H1 (cell line): ENCODE results near the gene NHS. TPM values are rescaled to one million over a fixed set of nuclear protein-coding genes. Genes with fewer than 3 reads are reported as not detected.

ENCODE experiments used
- CTCF ChIA-PET: fragments of 300-600 bp; sonication (Branson Sonifier 250); formaldehyde crosslinking; loops from one replicate; lab custom pipeline; 2021; ENCODE audit not compliant: partially characterized antibody; lab: Charles Lee
- POLR2A ChIA-PET: fragments of 300-600 bp; sonication (Branson Sonifier 250); formaldehyde crosslinking; loops from one replicate; lab custom pipeline; 2021; ENCODE audit warnings: inconsistent platforms; ENCODE audit not compliant: partially characterized antibody; lab: Charles Lee
- DNase-seq, 2 experiments: peaks; one replicate each; pipeline versions ENCODE4 v3.0.0 to v3.0.0-alpha.2; 2010 to 2022; ENCODE audit warnings: low spot score in 2 of 2, low read depth in 1 of 2, mixed read lengths in 1 of 2
- FAIRE-seq: peaks from 2 replicates; lab custom pipeline; 2011; peaks lifted over from hg19 to GRCh38; lab: Jason Lieb, UNC
- H2AFZ ChIP-seq: 2 replicates; pipeline ENCODE4 v1.8.1; 2012; ENCODE audit warnings: low read length, inconsistent platforms
- H2AK5ac ChIP-seq: 2 replicates; pipeline ENCODE4 v1.6.1; 2013; ENCODE audit warnings: low read depth, low read length
- H2BK120ac ChIP-seq: replicated peaks from 2 replicates; pipeline ENCODE3; 2013; ENCODE audit warnings: low read depth, low read length, inconsistent platforms
- H2BK12ac ChIP-seq: 2 replicates; pipeline ENCODE4 v1.6.1; 2013; ENCODE audit warnings: low read depth, low read length
- H2BK15ac ChIP-seq: 2 replicates; pipeline ENCODE4 v1.6.1; 2013; ENCODE audit warnings: low read length
- H2BK20ac ChIP-seq: 2 replicates; pipeline ENCODE4 v1.6.1; 2013; ENCODE audit warnings: low read length
- H2BK5ac ChIP-seq: 2 replicates; pipeline ENCODE4 v1.6.1; 2013; ENCODE audit warnings: low read depth, low read length
- H3K14ac ChIP-seq: 2 replicates; pipeline ENCODE4 v1.6.1; 2013; ENCODE audit warnings: inconsistent platforms; ENCODE audit not compliant: insufficient read length
- H3K18ac ChIP-seq: 2 replicates; pipeline ENCODE4 v1.6.1; 2013; ENCODE audit warnings: low read length; ENCODE audit errors: extremely low read depth
- H3K23ac ChIP-seq: 2 replicates; pipeline ENCODE4 v1.6.1; 2013; ENCODE audit warnings: inconsistent platforms; ENCODE audit not compliant: insufficient read length
- H3K23me2 ChIP-seq: 2 replicates; pipeline ENCODE4 v1.6.1; 2013; ENCODE audit warnings: low read depth, low read length
- H3K27ac ChIP-seq: 2 replicates; pipeline ENCODE4 v1.6.1; 2011; ENCODE audit warnings: low read depth, low read length, inconsistent platforms
- H3K27me3 ChIP-seq, 4 experiments: replicated peaks in 1 of 4; 1 replicate in 1 of 4; 2 replicates in 3 of 4; pipeline versions ENCODE4 v1.6.1 to v1.8.1; 2011 to 2013; ENCODE audit warnings: low read length in 3 of 4, mild to moderate bottlenecking in 3 of 4, inconsistent platforms in 2 of 4, mixed read lengths in 2 of 4, moderate library complexity in 1 of 4; ENCODE audit not compliant: control insufficient read depth in 3 of 4, insufficient read depth in 3 of 4; ENCODE audit errors: extremely low read depth in 1 of 4
- H3K36me3 ChIP-seq, 4 experiments: 2 replicates each; pipeline versions ENCODE4 v1.6.1 to v1.8.1; 2011 to 2013; ENCODE audit warnings: mild to moderate bottlenecking in 4 of 4, low read length in 3 of 4, moderate library complexity in 2 of 4, control low read depth in 1 of 4, inconsistent platforms in 1 of 4; ENCODE audit not compliant: insufficient read depth in 4 of 4, control insufficient read depth in 2 of 4
- H3K4ac ChIP-seq: replicated peaks from 2 replicates; pipeline ENCODE3; 2013; ENCODE audit warnings: low read length, low read depth, mixed read lengths, inconsistent platforms; ENCODE audit not compliant: insufficient read length
- H3K4me1 ChIP-seq, 4 experiments: replicated peaks in 1 of 4; 1 replicate in 1 of 4; 2 replicates in 3 of 4; pipeline versions ENCODE4 v1.6.1 to v1.8.1; 2011 to 2013; ENCODE audit warnings: low read length in 3 of 4, inconsistent platforms in 2 of 4, mixed read lengths in 1 of 4; ENCODE audit not compliant: insufficient read depth in 4 of 4, control insufficient read depth in 3 of 4
- H3K4me2 ChIP-seq, 2 experiments: 2 replicates each; pipeline versions ENCODE4 v1.6.1 to v1.8.1; 2011 to 2013; ENCODE audit warnings: low read depth in 2 of 2, low read length in 2 of 2, control low read depth in 1 of 2, inconsistent platforms in 1 of 2, mild to moderate bottlenecking in 1 of 2; ENCODE audit not compliant: insufficient read depth in 1 of 2
- H3K4me3 ChIP-seq, 4 experiments: fragments of 200-600, 300-600 bp in 1 of 4; sonication (generic), shearing (Covaris generic), sonication (Bioruptor Twin) in 1 of 4; 2 replicates each; pipeline versions ENCODE4 v1.5.1 to v1.8.1; 2011 to 2016; ENCODE audit warnings: low read length in 4 of 4, low read depth in 3 of 4, control low read depth in 2 of 4, inconsistent platforms in 2 of 4, mild to moderate bottlenecking in 2 of 4, mixed read lengths in 1 of 4, moderate library complexity in 1 of 4; ENCODE audit not compliant: insufficient read depth in 2 of 4; ENCODE audit errors: extremely low read depth in 1 of 4
- H3K56ac ChIP-seq: replicated peaks from 2 replicates; pipeline ENCODE3; 2013; ENCODE audit warnings: low read depth, mild to moderate bottlenecking, mixed read lengths, low read length, inconsistent platforms; ENCODE audit not compliant: insufficient read length
- H3K79me1 ChIP-seq: 2 replicates; pipeline ENCODE4 v1.6.1; 2013; ENCODE audit warnings: low read depth, low read length, control low read depth
- H3K79me2 ChIP-seq, 2 experiments: 2 replicates each; pipeline versions ENCODE4 v1.6.1 to v1.8.1; 2012 to 2013; ENCODE audit warnings: low read length in 2 of 2, mild to moderate bottlenecking in 2 of 2, inconsistent platforms in 1 of 2; ENCODE audit not compliant: insufficient read depth in 2 of 2, control insufficient read depth in 1 of 2
- H3K9ac ChIP-seq, 4 experiments: replicated peaks in 1 of 4; 1 replicate in 1 of 4; 2 replicates in 3 of 4; pipeline versions ENCODE4 v1.6.1 to v1.8.1; 2011 to 2013; ENCODE audit warnings: low read depth in 3 of 4, low read length in 3 of 4, control low read depth in 2 of 4, mild to moderate bottlenecking in 2 of 4, moderate library complexity in 2 of 4, inconsistent platforms in 1 of 4; ENCODE audit errors: extremely low read depth in 1 of 4
- H3K9me3 ChIP-seq, 2 experiments: 2 replicates each; pipeline versions ENCODE4 v1.6.1 to v1.8.1; 2012 to 2013; ENCODE audit warnings: mild to moderate bottlenecking in 2 of 2, moderate library complexity in 2 of 2, control low read depth in 1 of 2, inconsistent platforms in 1 of 2, low read depth in 1 of 2, low read length in 1 of 2, mixed read lengths in 1 of 2; ENCODE audit not compliant: insufficient read depth in 2 of 2
- H4K20me1 ChIP-seq, 2 experiments: replicated peaks in 1 of 2; 2 replicates each; pipeline versions ENCODE3 to v1.8.1; 2011 to 2013; ENCODE audit warnings: inconsistent platforms in 2 of 2, low read length in 2 of 2, mild to moderate bottlenecking in 1 of 2; ENCODE audit not compliant: insufficient read depth in 2 of 2, control insufficient read depth in 1 of 2
- H4K5ac ChIP-seq: 2 replicates; pipeline ENCODE4 v1.6.1; 2013; ENCODE audit warnings: low read length, low read depth, mixed read lengths, inconsistent platforms; ENCODE audit not compliant: insufficient read length
- H4K8ac ChIP-seq: 2 replicates; pipeline ENCODE4 v1.8.0; 2013; ENCODE audit warnings: mild to moderate bottlenecking, moderate library complexity, low read length, inconsistent platforms; ENCODE audit not compliant: insufficient read depth; ENCODE audit errors: extremely low read depth
- H4K91ac ChIP-seq: replicated peaks from 2 replicates; pipeline ENCODE3; 2013; ENCODE audit warnings: low read length, mixed read lengths, inconsistent platforms; ENCODE audit not compliant: insufficient read length
- BACH1 ChIP-seq: IDR thresholded peaks from 2 replicates; pipeline ENCODE4 v1.6.1; 2012; ENCODE audit warnings: low read length, improper control_type of control experiment
- CBX8 ChIP-seq: fragments of 300-800, 300-1000 bp; sonication (generic); IDR thresholded peaks from 2 replicates; pipeline ENCODE4 v1.7.1; 2016; ENCODE audit warnings: low read depth, low read length, borderline replicate concordance
- CHD2 ChIP-seq: IDR thresholded peaks from 2 replicates; pipeline ENCODE4 v1.6.1; 2012; ENCODE audit warnings: low read length, improper control_type of control experiment
- CREB1 ChIP-seq: IDR thresholded peaks from 2 replicates; pipeline ENCODE4 v1.6.1; 2012; ENCODE audit warnings: inconsistent platforms
- GABPA ChIP-seq: IDR thresholded peaks from 2 replicates; pipeline ENCODE4 v1.6.1; 2011; ENCODE audit warnings: mild to moderate bottlenecking, low read length, moderate library complexity, borderline replicate concordance; ENCODE audit not compliant: insufficient read depth
- JUN ChIP-seq: IDR thresholded peaks from 2 replicates; pipeline ENCODE4 v1.6.1; 2011; ENCODE audit warnings: low read depth, mild to moderate bottlenecking, improper control_type of control experiment, low read length
- KDM1A ChIP-seq: fragments of 200-600, 300-600 bp; sonication (generic); IDR thresholded peaks from 2 replicates; pipeline ENCODE4 v1.7.1; 2016; ENCODE audit warnings: mild to moderate bottlenecking, low read length, borderline replicate concordance
- KDM4A ChIP-seq: IDR thresholded peaks from one replicate; pipeline ENCODE4 v1.7.1; 2012; ENCODE audit warnings: low read depth, mild to moderate bottlenecking, moderate library complexity, low read length, inconsistent platforms; ENCODE audit not compliant: severe bottlenecking
- POLR2A ChIP-seq, 2 experiments: IDR thresholded peaks; 1 replicate in 1 of 2; 2 replicates in 1 of 2; pipeline ENCODE4 v1.6.1; 2011; ENCODE audit warnings: low read depth in 2 of 2, low read length in 2 of 2, mild to moderate bottlenecking in 2 of 2; ENCODE audit errors: control extremely low read depth in 1 of 2
- RAD21 ChIP-seq, 2 experiments: IDR thresholded peaks in 1 of 2; conservative IDR thresholded peaks in 1 of 2; 2 replicates each; pipeline ENCODE4 v1.6.1; 2011; ENCODE audit warnings: low read depth in 2 of 2, low read length in 2 of 2, improper control_type of control experiment in 1 of 2, inconsistent platforms in 1 of 2, mild to moderate bottlenecking in 1 of 2, moderate library complexity in 1 of 2
- WGBS, 2 experiments: shearing (Covaris generic) in 1 of 2; methylation state at CpG; one replicate each; pipeline versions ENCODE4 v1.1.6 to v1.1.7; 2013 to 2015; ENCODE audit warnings: low lambda C conversion rate in 2 of 2, mixed read lengths in 2 of 2, inconsistent platforms in 1 of 2, low coverage in 1 of 2, missing lambda C conversion rate in 1 of 2; ENCODE audit not compliant: insufficient replicate concordance in 2 of 2, insufficient coverage in 1 of 2, insufficient read length in 1 of 2; ENCODE audit errors: extremely low coverage in 1 of 2, missing lambda C conversion rate in 1 of 2; 5-methylcytosine and 5-hydroxymethylcytosine counted together
- polyA plus RNA-seq, 7 experiments: library from polyadenylated mRNA; depleted of rRNA in 3 of 7; stranded (reverse) in 5 of 7; unstranded in 2 of 7; fragments of >200 nt in 5 of 7; fragments of 200-250 nt in 2 of 7; gene quantifications; 1 replicate in 5 of 7; 2 replicates in 1 of 7; 4 replicates in 1 of 7; pipeline versions ENCODE4 v1.2.1 to v1.2.3, GENCODE V29; 2011 to 2013; ENCODE audit warnings: missing spikeins in 2 of 7, mixed read lengths in 2 of 7
- total RNA-seq: library from RNA; stranded (reverse); fragmentation: NEBNext Ultra II Directional; extraction: Animal tissue kit (Norgen Biotek cat#: 25700); gene quantifications from 2 replicates; pipeline ENCODE4 v1.2.1, GENCODE V29; 2021
- TF ChIP-seq, protein P1 (sequence below): IDR thresholded peaks from 2 replicates; pipeline ENCODE4 v1.6.1; 2012; ENCODE audit warnings: inconsistent platforms
- TF ChIP-seq, protein P2 (sequence below): IDR thresholded peaks from 2 replicates; pipeline ENCODE4 v1.6.1; 2012; ENCODE audit warnings: low read length, inconsistent platforms

Gene NHS
- total and polyA plus RNA-seq, 2 of the 8 experiments (the other 6 are each of a cell fraction or from before 2014, with no cell fraction given) = 2.2 to 6.7 TPM

DNA sequence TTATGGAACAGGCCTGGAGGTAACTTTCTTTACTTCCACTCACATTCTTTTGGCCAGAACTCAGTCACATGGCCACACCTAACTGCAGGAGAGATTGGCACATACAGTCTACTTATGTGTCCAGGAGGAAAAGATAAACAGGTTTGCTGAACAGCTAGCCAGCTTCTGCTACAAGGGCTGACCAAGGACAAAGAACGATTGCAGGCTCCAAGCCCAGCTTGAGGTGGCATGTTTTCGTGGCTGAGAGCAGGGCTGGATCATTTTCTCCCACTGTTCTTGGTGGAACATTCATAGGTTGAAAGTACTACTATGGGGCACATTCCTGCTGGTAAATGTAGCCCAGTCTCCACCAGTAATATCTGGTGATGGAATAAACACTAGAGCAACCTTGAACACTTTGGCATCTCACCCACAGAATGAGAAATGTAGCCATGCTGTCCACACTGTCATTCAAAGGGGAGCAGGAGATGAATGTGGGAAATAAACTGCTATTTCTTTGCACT is 28.2 kb downstream of the NHS start:
- DNase-seq = no peak
- Histone ChIP-seq H4K91ac (no peak overlapping the region), H3K18ac (no peak overlapping the region), H3K4me3 (no peak overlapping the region), H2BK15ac (no peak overlapping the region), H3K4me1 (no peaks in the 10 kb centered on the region), H2AFZ (no peak overlapping the region), H2BK12ac (no peak overlapping the region), H2AK5ac (no peak overlapping the region), H3K79me2 (no peaks in the 10 kb centered on the region), H3K9me3 (no peaks in the 10 kb centered on the region), H3K23ac (no peak overlapping the region), H4K8ac (no peak overlapping the region), H2BK20ac (no peak overlapping the region), H2BK120ac (no peak overlapping the region), H3K23me2 (no peaks in the 10 kb centered on the region), H3K27ac (no peak overlapping the region), H3K4me2 (no peak overlapping the region), H3K14ac (no peak overlapping the region), H3K79me1 (no peaks in the 10 kb centered on the region), H3K4ac (no peak overlapping the region), H3K36me3 (no peaks in the 10 kb centered on the region), H4K5ac (no peak overlapping the region), H3K27me3 (no peaks in the 10 kb centered on the region), H3K56ac (no peak overlapping the region), H4K20me1 (no peaks in the 10 kb centered on the region), H2BK5ac (no peak overlapping the region), H3K9ac (no peak overlapping the region)
- no peak for FAIRE-seq
- ChIA-PET CTCF (no interaction called here), POLR2A (no interaction called here)
- WGBS, 2 experiments = 88% methylated on average over 2 of the region's 2 CpGs; no CpG with 5 or more reads in 1 of the 2 experiments
- TF ChIP-seq GABPA = no peak
- TF ChIP-seq BACH1 = no peak
- TF ChIP-seq CHD2 = no peak
- TF ChIP-seq, protein P1, sequence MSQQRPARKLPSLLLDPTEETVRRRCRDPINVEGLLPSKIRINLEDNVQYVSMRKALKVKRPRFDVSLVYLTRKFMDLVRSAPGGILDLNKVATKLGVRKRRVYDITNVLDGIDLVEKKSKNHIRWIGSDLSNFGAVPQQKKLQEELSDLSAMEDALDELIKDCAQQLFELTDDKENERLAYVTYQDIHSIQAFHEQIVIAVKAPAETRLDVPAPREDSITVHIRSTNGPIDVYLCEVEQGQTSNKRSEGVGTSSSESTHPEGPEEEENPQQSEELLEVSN = no peak
- no peak for TF ChIP-seq JUN
- TF ChIP-seq CREB1 = no peak
- TF ChIP-seq, protein P2, sequence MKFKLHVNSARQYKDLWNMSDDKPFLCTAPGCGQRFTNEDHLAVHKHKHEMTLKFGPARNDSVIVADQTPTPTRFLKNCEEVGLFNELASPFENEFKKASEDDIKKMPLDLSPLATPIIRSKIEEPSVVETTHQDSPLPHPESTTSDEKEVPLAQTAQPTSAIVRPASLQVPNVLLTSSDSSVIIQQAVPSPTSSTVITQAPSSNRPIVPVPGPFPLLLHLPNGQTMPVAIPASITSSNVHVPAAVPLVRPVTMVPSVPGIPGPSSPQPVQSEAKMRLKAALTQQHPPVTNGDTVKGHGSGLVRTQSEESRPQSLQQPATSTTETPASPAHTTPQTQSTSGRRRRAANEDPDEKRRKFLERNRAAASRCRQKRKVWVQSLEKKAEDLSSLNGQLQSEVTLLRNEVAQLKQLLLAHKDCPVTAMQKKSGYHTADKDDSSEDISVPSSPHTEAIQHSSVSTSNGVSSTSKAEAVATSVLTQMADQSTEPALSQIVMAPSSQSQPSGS = no peak
- TF ChIP-seq RAD21 (IDR thresholded peaks at IDR 0.05 in 1 of 2, conservative IDR thresholded peaks at IDR 0.05 in 1 of 2; ENCODE audit: low read depth in 2 of 2, low read length in 2 of 2) = no peak
- no peak for TF ChIP-seq KDM4A
- no peak for TF ChIP-seq POLR2A (IDR thresholded peaks at IDR 0.05; ENCODE audit: control extremely low read depth in 1 of 2, low read depth in 2 of 2, low read length in 2 of 2)
- TF ChIP-seq CBX8 = no peak
- TF ChIP-seq KDM1A = no peak
